ENCODE data around the gene UNCX. TPM values are rescaled to one million over a fixed set of nuclear protein-coding genes. Genes with fewer than 3 reads are reported as not detected.

Gene UNCX
- total and polyA plus RNA-seq, 2 of the 8 experiments (the other 6 are each of a cell fraction or from before 2014, with no cell fraction given) = not detected

- no peak overlapping the region for H2BK120ac ChIP-seq (replicated peaks; ENCODE audit: low read depth, low read length)
- no peaks in the 10 kb centered on the region for H3K79me1 ChIP-seq (ENCODE audit: low read depth, low read length)
- ChIA-PET CTCF (ENCODE audit: partially characterized antibody) (interaction anchor here (0.7 to 3.5 kb wide), 7 partner anchors 10 to 193 kb away, joined by 3 to 18 read pairs (median 4); no protein-coding TSS in a partner anchor), POLR2A (ENCODE audit: partially characterized antibody) (interaction anchor here (1.0 to 11.2 kb wide), 4 partner anchors 8 to 130 kb away, joined by 3 to 76 read pairs (median 7); no protein-coding TSS in a partner anchor)
- H3K9me3 ChIP-seq (ENCODE audit: insufficient read depth in 2 of 2, low read depth in 1 of 2, low read length in 1 of 2) = no peaks in the 10 kb centered on the region
- H3K56ac ChIP-seq (replicated peaks; ENCODE audit: insufficient read length, low read depth, low read length) = no peak overlapping the region
- peaks cover 0 to 21% (median 0%) of the 10 kb centered on the region in 4 experiments; a peak in 1 of 8 replicates for H3K36me3 ChIP-seq (ENCODE audit: control insufficient read depth in 2 of 4, insufficient read depth in 4 of 4, low read length in 3 of 4)
- no peak overlapping the region for H2BK12ac ChIP-seq (ENCODE audit: low read depth, low read length)
- WGBS, 2 experiments (ENCODE audit: extremely low coverage in 1 of 2, insufficient coverage in 1 of 2, insufficient read length in 1 of 2, insufficient replicate concordance in 2 of 2, low coverage in 1 of 2, low lambda C conversion rate in 2 of 2, missing lambda C conversion rate in 1 of 2) = 3% methylated on average over 29 of the region's 29 CpGs; no CpG with 5 or more reads in 1 of the 2 experiments
- H2AK5ac ChIP-seq (ENCODE audit: low read depth, low read length) = no peak overlapping the region
- DNase-seq (ENCODE audit: low read depth in 1 of 2, low spot score in 2 of 2) (no peak), FAIRE-seq (no peak)
- no peak overlapping the region for H2AFZ ChIP-seq (ENCODE audit: low read length)
- H3K4me2 ChIP-seq (ENCODE audit: insufficient read depth in 1 of 2, low read depth in 2 of 2, low read length in 2 of 2) = peak overlapping the region; percentile 38 to 70
- H4K5ac ChIP-seq (ENCODE audit: insufficient read length, low read depth, low read length) = no peak overlapping the region
- peaks cover 14 to 30% of the 10 kb centered on the region in 2 experiments for H4K20me1 ChIP-seq (replicated peaks in 1 of 2; ENCODE audit: control insufficient read depth in 1 of 2, insufficient read depth in 2 of 2, low read length in 2 of 2)
- H3K4ac ChIP-seq (replicated peaks; ENCODE audit: insufficient read length, low read depth, low read length) = no peak overlapping the region
- H4K8ac ChIP-seq (ENCODE audit: extremely low read depth, insufficient read depth, low read length) = no peak overlapping the region
- no peak overlapping the region for H2BK15ac ChIP-seq (ENCODE audit: low read length)
- H2BK5ac ChIP-seq (ENCODE audit: low read depth, low read length) = no peak overlapping the region
- H3K27ac ChIP-seq (ENCODE audit: low read depth, low read length) = no peak overlapping the region
- no peaks in the 10 kb centered on the region for H3K79me2 ChIP-seq (ENCODE audit: control insufficient read depth in 1 of 2, insufficient read depth in 2 of 2, low read length in 2 of 2)
- H3K23ac ChIP-seq (ENCODE audit: insufficient read length) = no peak overlapping the region
- no peak overlapping the region for H3K14ac ChIP-seq (ENCODE audit: insufficient read length)
- H3K18ac ChIP-seq (ENCODE audit: extremely low read depth, low read length) = no peak overlapping the region
- TF ChIP-seq SP1 (IDR thresholded peaks at IDR 0.05; ENCODE audit: low read depth, low read length) (0 out of 2 replicates have a peak, but pooled peaks have one; percentile 11), MAX (IDR thresholded peaks at IDR 0.05) (no peak), EZH2 (IDR thresholded peaks at IDR 0.05; ENCODE audit: low read depth, low read length, severe bottlenecking) (peak; percentile 24)
- no peak overlapping the region for H4K91ac ChIP-seq (replicated peaks; ENCODE audit: insufficient read length, low read length)
- no peak overlapping the region for H3K9ac ChIP-seq (replicated peaks in 1 of 4; ENCODE audit: extremely low read depth in 1 of 4, low read depth in 3 of 4, low read length in 3 of 4)
- peak overlapping the region in 1 of 4 experiments; percentile 52; a peak in 3 of 8 replicates for H3K4me3 ChIP-seq (ENCODE audit: extremely low read depth in 1 of 4, insufficient read depth in 2 of 4, low read depth in 3 of 4, low read length in 4 of 4)
- no peak overlapping the region for H2BK20ac ChIP-seq (ENCODE audit: low read length)
- H3K4me1 ChIP-seq (replicated peaks in 1 of 4; ENCODE audit: control insufficient read depth in 3 of 4, insufficient read depth in 4 of 4, low read length in 3 of 4) = peaks cover 4 to 33% (median 19%) of the 10 kb centered on the region in 4 experiments
- no peaks in the 10 kb centered on the region; the same call in 1 of the 2 replicates for H3K23me2 ChIP-seq (ENCODE audit: low read depth, low read length)
- H3K27me3 ChIP-seq (replicated peaks in 1 of 4; ENCODE audit: control insufficient read depth in 3 of 4, extremely low read depth in 1 of 4, insufficient read depth in 3 of 4, low read length in 3 of 4) = peaks cover 96 to 99% (median 98%) of the 10 kb centered on the region in 4 experiments
These were observed 7.3 kb downstream of the UNCX start for GRCh38 chr7:1239803-1240516.
